ENCODE measurements around the gene NEK8. TPM values are rescaled to one million over a fixed set of nuclear protein-coding genes. Genes with fewer than 3 reads are reported as not detected.

NEK8 gene
- total RNA-seq, 1 donor from 2014 or later: 29.7 TPM

DNA sequence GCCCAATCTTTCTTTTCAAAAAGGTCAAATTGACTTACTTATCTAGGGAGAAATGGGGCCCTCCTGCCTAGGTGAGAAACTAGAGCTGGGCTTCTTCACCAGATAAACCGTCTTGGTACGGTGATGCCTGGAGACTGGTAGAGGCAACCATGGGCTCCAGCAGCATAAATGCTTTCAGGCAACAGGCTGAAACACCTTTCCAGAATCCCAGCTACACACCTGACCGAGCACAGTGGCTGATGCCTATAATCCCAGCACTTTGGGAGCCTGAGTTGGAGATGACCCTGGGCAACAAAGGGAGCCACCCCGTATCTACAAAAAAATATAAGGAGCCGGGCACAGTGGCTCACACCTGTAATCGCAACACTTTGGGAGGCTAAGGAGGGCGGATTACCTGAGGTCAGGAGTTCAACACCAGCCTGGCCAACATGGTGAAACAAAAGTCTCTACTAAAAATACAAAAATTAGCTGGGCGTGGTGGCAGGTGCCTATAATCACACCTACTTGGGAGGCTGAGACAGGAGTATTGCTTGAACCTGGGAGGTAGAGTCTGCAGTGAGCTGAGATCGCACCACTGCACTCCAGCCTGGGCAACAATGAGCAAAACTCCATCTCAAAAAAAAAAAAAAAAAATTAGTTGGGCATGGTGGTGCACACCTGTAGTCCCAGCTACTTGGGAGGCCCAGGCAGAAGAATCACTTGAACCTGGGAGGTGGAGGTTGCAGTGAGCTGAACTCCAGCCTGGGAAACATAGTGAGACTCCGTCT lies 23.2 kb downstream of the NEK8 start:
- ChIA-PET CTCF (interaction anchor here (0.7 to 17.6 kb wide), 5 partner anchors 12 to 152 kb away, joined by 3 to 545 read pairs (median 18); partner anchors contain the start of genes NEK8, RPL23A and TLCD1), POLR2A (interaction anchor here (0.7 to 23.0 kb wide), 19 partner anchors 8 to 198 kb away, joined by 3 to 2384 read pairs (median 6); partner anchors contain the start of genes DHRS13, FLOT2, NEK8 and PROCA1)
- no peak for TF ChIP-seq CTCF (IDR thresholded peaks at IDR 0.05)
- H3K4me3 Mint-ChIP-seq: no peak overlapping the region
- peaks cover 43% of the 10 kb centered on the region for H3K4me1 Mint-ChIP-seq
- peaks cover 78% of the 10 kb centered on the region for H3K36me3 Mint-ChIP-seq (ENCODE audit: low read depth)
- intact Hi-C loops (cut with micrococcal nuclease): loop anchor here (5.0 kb wide), 1 partner anchor 34 kb away; the partner anchor contains the start of genes RAB34 and RPL23A
- no peak for ATAC-seq (ENCODE audit: low read depth)
- no peaks in the 10 kb centered on the region for H3K9me3 Mint-ChIP-seq
- no peaks in the 10 kb centered on the region for H3K27me3 Mint-ChIP-seq
- peak overlapping the region; percentile 56 for H3K27ac Mint-ChIP-seq
- no peak for DNase-seq

DNA sequence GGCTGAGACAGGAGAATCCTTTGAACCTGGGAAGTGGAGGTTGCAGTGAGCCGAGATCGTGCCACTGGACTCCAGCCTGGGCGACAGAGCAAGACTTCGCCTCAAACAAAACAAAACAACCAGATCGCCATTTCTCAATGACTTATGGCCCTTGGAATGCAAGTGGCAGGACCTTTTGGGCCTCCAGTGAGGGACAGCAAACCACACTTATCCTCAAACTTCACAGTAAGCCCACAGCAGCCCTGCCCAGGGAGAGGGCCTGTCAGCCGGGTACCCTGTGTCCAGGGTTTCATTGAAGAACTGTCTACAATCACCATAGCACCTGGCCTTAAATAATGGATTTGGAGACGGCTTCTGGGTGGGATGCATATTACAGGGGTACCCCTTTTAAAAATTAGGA lies 26.9 kb downstream of the NEK8 start:
- Mint-ChIP-seq H3K36me3 (ENCODE audit: low read depth) (peaks cover 79% of the 10 kb centered on the region), H3K27ac (peak overlapping the region; percentile 18), H3K9me3 (no peaks in the 10 kb centered on the region), H3K27me3 (no peaks in the 10 kb centered on the region), H3K4me3 (no peak overlapping the region), H3K4me1 (peaks cover 8% of the 10 kb centered on the region)
- ATAC-seq (ENCODE audit: low read depth): no peak
- TF ChIP-seq CTCF (IDR thresholded peaks at IDR 0.05): no peak
- no peak for DNase-seq
- CTCF ChIA-PET: interaction anchor here (1.4 to 17.6 kb wide), 3 partner anchors 8 to 29 kb away, joined by 7 to 545 read pairs (median 23); partner anchors contain the start of genes NEK8 and TLCD1
- intact Hi-C loops (cut with micrococcal nuclease): no loop called here
- POLR2A ChIA-PET: interaction anchor here (0.6 to 23.0 kb wide), 4 partner anchors 9 to 174 kb away, joined by 4 to 2384 read pairs (median 4); partner anchors contain the start of genes DHRS13, NEK8, RPL23A and TLCD1

DNA sequence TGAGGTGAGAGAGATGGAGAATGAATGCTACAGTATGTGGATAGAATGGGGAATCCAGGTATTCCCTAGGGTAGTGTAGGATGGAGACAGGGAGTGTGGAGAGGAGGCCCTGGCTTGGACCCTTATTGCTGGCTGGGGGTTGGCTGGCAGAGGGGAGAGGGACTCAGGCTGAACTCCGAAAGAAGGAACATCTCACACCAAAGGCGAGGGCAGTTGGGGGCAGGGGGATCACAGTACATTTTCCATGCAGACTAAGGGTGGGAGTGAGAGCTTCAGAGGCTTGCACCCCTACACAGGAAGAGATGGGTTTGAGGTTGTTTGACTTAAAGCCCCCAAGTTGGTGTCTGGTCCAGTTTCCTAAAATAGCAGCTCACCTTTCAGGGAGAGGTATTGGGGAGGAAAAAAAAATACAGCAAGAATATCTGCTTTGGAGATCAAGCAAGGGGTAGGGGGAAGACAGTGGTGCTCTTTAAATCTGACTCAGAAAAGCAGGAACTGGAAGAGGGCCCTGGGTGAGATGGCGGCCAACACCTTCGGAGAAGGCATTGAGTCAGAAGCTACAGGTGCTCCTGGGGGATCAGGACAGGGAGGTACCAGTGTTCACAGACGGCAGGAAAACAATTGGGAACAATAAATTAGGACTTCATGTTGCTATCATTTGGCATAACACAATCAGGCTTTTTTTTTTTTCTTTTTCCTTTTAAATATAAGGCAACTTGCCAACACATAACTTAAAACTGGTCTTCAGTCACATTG lies 27.6 kb downstream of the NEK8 start:
- ChIA-PET POLR2A (interaction anchor here (0.7 to 23.0 kb wide), 6 partner anchors 10 to 146 kb away, joined by 3 to 2384 read pairs (median 4); partner anchors contain the start of genes DHRS13, FAM222B, NEK8 and RPL23A), CTCF (interaction anchor here (0.9 to 3.2 kb wide), 2 partner anchors 13 to 30 kb away, joined by 3 to 23 read pairs; partner anchors contain the start of genes TLCD1 and TRAF4)
- TF ChIP-seq CTCF (IDR thresholded peaks at IDR 0.05): no peak
- no peaks in the 10 kb centered on the region for H3K27me3 Mint-ChIP-seq
- no peak overlapping the region for H3K4me3 Mint-ChIP-seq
- no peak for DNase-seq
- no peaks in the 10 kb centered on the region for H3K9me3 Mint-ChIP-seq
- peak overlapping the region; percentile 18 for H3K27ac Mint-ChIP-seq
- H3K4me1 Mint-ChIP-seq: peaks cover 6% of the 10 kb centered on the region
- intact Hi-C loops (cut with micrococcal nuclease): no loop called here
- H3K36me3 Mint-ChIP-seq (ENCODE audit: low read depth): peaks cover 78% of the 10 kb centered on the region
- ATAC-seq (ENCODE audit: low read depth): no peak

DNA sequence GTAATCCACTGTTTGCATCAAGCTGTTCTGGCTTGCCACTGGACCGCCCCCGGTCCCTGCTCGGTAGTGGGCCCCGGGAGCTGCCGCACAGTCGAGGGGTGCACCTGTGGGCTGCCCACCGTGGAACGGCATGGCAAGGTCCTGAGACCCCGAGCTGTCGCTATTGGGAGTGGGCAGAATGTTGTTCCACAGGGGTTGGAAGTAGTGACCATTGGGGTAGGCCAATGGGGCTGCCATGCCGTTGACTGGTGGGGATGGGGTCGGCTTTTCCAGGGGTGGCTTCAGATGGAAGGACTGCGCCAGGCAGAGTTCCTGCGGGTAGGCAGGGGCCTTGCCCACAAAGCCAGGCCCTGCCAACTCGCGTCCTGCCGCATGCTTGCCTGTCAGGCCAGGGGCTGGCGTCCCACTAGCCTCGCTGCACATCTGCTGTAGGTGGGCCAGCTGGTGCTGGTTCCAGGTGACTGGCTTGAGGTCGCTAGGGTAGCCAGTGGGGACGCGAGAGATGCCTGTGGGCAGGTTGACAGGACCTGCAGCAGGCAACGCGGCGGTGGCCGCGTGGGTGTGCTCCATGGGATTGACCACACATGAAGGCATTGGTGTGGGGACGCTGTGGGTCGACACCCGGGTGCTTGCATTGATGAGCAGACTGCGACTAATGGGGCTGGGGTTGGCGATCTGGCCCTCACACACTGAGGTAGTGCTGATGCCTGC lies 30.0 kb downstream of the NEK8 start:
- ATAC-seq (ENCODE audit: low read depth) (no peak), DNase-seq (no peak)
- intact Hi-C loops (cut with micrococcal nuclease): no loop called here
- TF ChIP-seq CTCF (IDR thresholded peaks at IDR 0.05): no peak
- Mint-ChIP-seq H3K4me3 (no peak overlapping the region), H3K9me3 (no peaks in the 10 kb centered on the region), H3K36me3 (ENCODE audit: low read depth) (peaks cover 76% of the 10 kb centered on the region), H3K4me1 (peaks cover 6% of the 10 kb centered on the region), H3K27ac (no peak overlapping the region), H3K27me3 (no peaks in the 10 kb centered on the region)
- POLR2A ChIA-PET: interaction anchor here (0.6 to 23.0 kb wide), 2 partner anchors 16 to 31 kb away, joined by 5 to 2384 read pairs; partner anchors contain the start of genes NEK8, RPL23A and TLCD1
- CTCF ChIA-PET: interaction anchor here (3.2 kb wide), 1 partner anchor 32 kb away, joined by 23 read pairs; the partner anchor contains the start of gene TLCD1
